ENCODE results near the gene FAT1.

The FAT1 gene

DNA sequence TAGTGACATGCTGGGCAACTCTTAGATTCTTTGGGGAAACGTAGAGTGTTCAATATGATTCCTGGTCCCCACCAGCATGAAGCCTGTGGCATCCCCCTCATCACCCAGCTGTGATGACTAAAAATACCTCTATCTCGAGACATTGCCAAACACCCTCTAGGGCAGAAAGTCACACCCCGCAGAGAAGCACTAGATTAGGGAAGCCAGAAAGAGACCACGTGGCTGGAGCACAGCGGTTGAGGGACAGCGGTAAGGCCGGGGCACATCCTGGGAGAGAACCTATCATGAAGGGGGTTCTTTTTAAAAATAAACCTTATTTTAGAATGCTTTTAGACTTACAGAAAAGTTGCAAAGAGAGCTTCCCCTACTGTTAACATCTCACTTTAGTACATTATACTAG, 11.0 kb downstream of the FAT1 start:
- no peak overlapping the region for H3K4me3 ChIP-seq (ENCODE audit: low read depth, low read length)
- TF ChIP-seq, protein P1, sequence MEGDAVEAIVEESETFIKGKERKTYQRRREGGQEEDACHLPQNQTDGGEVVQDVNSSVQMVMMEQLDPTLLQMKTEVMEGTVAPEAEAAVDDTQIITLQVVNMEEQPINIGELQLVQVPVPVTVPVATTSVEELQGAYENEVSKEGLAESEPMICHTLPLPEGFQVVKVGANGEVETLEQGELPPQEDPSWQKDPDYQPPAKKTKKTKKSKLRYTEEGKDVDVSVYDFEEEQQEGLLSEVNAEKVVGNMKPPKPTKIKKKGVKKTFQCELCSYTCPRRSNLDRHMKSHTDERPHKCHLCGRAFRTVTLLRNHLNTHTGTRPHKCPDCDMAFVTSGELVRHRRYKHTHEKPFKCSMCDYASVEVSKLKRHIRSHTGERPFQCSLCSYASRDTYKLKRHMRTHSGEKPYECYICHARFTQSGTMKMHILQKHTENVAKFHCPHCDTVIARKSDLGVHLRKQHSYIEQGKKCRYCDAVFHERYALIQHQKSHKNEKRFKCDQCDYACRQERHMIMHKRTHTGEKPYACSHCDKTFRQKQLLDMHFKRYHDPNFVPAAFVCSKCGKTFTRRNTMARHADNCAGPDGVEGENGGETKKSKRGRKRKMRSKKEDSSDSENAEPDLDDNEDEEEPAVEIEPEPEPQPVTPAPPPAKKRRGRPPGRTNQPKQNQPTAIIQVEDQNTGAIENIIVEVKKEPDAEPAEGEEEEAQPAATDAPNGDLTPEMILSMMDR (IDR thresholded peaks at IDR 0.05; ENCODE audit: borderline replicate concordance, insufficient read depth, low read depth, low read length), result no peak

DNA sequence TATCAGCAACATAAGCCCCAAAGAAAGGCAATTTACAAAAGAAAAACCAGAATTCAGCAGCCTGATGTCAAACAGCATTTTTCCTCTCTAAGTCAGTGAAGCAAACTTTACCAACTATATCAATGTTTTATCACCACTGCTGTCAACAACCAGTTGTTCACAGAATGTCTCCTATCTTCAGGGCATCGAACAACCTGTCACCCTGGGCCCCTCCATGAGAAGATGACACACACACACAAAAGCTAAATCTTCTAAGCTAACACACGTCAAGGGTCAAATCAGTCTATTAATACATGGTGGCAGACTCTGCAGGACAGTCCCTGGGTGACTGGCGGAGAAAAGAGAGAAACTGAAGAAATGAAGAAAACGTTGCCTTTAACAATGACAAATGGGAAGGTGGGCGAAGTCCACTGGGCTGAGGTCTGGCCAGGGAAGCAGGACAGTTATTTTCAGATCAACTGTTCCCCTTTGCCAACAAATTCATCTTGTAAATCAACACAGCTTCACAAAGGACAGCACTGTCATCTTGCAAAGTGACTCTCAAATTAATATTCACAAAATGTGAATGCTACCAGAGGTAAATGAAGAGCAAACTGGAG, 13.0 kb downstream of the FAT1 start:
- TF ChIP-seq, protein P1 (IDR thresholded peaks at IDR 0.05; ENCODE audit: borderline replicate concordance, insufficient read depth, low read depth, low read length), result no peak
- H3K4me3 ChIP-seq (ENCODE audit: low read depth, low read length), result no peak overlapping the region

DNA sequence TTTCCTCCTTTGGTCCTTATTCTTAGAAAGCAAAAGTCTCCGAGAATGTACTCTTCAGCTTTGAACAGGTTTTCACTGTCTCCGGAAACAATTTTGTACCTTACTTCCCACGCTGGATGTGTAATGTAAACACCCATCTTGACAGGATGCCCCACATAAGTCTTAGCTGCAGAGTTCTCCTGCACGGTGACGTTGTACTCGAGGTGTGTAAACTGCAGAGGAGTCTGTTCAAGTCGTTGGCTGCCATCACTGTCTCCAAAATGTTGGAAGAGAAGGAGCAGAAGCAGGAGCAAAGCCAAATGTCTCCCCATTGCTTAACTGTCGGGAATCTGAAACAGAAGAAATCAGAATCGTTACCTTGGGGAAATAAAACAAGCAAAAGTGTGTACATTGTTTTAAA, 14.1 kb downstream of the FAT1 start:
- no peak overlapping the region for H3K4me3 ChIP-seq (ENCODE audit: low read depth, low read length)
- TF ChIP-seq, protein P1 (IDR thresholded peaks at IDR 0.05; ENCODE audit: borderline replicate concordance, insufficient read depth, low read depth, low read length), result no peak

DNA sequence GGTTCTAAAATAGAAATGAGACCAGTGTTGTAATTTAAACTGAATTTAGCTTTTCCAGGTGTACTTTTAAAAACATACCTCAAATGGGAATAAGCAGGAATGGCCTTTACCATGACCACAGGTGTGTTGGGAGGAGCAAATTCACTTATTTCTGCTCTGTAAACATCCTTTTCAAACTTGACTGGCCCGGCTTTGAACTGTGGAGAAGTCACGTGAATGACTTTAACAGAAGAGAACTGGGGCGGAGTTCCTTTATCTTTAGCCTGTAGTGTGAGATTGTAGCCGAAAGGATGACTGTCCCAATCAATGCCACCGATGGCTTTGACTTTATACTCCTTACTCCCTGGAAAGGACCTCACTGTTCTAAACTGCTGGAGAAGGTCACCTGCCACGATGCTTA, 15.1 kb downstream of the FAT1 start:
- H3K4me3 ChIP-seq (ENCODE audit: low read depth, low read length), result no peak overlapping the region

DNA sequence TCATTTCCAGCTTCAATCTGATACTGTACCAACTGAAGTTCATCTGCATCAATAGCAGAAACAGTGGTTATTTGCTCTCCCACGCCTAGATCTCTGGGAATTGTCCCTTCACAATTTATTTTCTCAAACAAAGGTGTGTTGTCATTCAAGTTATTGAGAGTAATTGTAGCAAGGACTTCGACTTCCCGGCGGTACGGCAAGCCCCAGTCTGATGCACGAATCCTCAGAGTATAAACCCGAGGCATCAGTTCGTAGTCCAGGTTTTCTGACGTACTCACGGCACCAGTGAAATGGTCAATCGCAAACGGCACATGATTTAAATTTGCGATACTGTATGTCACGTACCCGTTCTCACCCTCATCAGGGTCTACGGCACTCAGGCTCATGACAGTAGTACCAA, 15.7 kb downstream of the FAT1 start:
- TF ChIP-seq, protein P1 (IDR thresholded peaks at IDR 0.05; ENCODE audit: borderline replicate concordance, insufficient read depth, low read depth, low read length), result no peak

More for the DNA sequence above, 15.1 kb downstream of the FAT1 start:
- TF ChIP-seq, protein P1 (IDR thresholded peaks at IDR 0.05; ENCODE audit: borderline replicate concordance, insufficient read depth, low read depth, low read length), result no peak

DNA sequence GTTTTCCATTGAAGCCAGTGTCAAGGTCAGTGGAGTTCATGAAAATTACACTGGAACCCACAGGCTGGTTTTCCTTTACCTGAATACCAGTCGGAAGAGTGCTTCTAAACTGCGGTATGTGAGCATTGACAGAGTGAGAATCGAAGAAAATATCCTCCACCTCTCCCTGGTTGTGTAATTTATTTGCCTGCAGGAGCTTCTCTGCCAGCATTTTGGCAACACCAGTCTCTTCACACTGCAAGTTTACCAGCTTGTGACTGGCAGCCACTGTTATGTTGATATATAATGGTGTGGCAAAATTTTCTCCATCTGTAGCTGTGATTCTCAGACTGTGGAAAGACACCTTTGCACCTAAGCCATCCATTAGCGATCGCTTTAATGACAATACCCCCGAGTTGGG, 16.1 kb downstream of the FAT1 start:
- no peak overlapping the region for H3K4me3 ChIP-seq (ENCODE audit: low read depth, low read length)
- TF ChIP-seq, protein P1 (IDR thresholded peaks at IDR 0.05; ENCODE audit: borderline replicate concordance, insufficient read depth, low read depth, low read length), result no peak

More for the DNA sequence above, 15.7 kb downstream of the FAT1 start:
- H3K4me3 ChIP-seq (ENCODE audit: low read depth, low read length), result no peak overlapping the region

DNA sequence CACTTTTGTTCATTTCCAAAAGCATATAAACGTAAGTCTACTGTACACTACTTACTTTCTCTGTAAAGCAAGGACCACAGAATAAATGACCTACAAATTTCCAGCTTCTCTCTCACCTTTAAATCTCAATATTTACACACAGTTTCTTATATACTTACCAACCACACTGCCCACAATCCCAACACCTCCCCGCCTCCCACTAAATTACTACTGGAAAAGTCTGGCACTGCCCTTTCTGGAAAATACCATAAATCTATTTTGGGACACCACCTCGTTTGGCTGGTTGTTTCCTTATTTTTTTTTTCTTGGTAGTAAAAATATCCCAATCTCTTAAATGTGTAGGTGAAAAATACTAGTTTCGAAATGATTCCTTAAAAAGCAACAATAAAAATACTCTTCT, 19.6 kb downstream of the FAT1 start:
- TF ChIP-seq, protein P1 (IDR thresholded peaks at IDR 0.05; ENCODE audit: borderline replicate concordance, insufficient read depth, low read depth, low read length), result no peak
- no peak overlapping the region for H3K4me3 ChIP-seq (ENCODE audit: low read depth, low read length)

All from GM12875 (cell line).